Measurements from ENCODE around the gene ZFAND2A. TPM values are rescaled to one million over a fixed set of nuclear protein-coding genes. Genes with fewer than 3 reads are reported as not detected.

Gene ZFAND2A
- total RNA-seq, 1 experiment from 2014 or later, result 51.2 TPM

- intact Hi-C loops (cut with micrococcal nuclease; ENCODE audit: unreplicated experiment), result loop anchor here (5.0 kb wide), 2 partner anchors 50 to 320 kb away; partner anchors contain the start of genes GPER1 and MICALL2
- H3K36me3 ChIP-seq (ENCODE audit: low read depth), result no peaks in the 10 kb centered on the region
- H3K4me3 ChIP-seq, result peak overlapping the region; percentile 74
- H3K4me1 ChIP-seq (replicated peaks; ENCODE audit: insufficient read depth), result peaks cover 19% of the 10 kb centered on the region
- DNase-seq, result no peak
- peak overlapping the region; percentile 92 for H2AFZ ChIP-seq
- no peaks in the 10 kb centered on the region for H3K9me2 ChIP-seq (ENCODE audit: insufficient read depth)
- H3K9me3 ChIP-seq (ENCODE audit: insufficient read depth, low read depth), result no peaks in the 10 kb centered on the region
- peaks cover 44% of the 10 kb centered on the region for H3K79me2 ChIP-seq (ENCODE audit: low read depth)
- H3F3A ChIP-seq (ENCODE audit: insufficient read depth, low read depth), result peaks cover 27% of the 10 kb centered on the region
- H4K20me1 ChIP-seq (ENCODE audit: insufficient read depth), result peaks cover 19% of the 10 kb centered on the region; the same call in 1 of the 2 replicates
- ChIA-PET CTCF (no interaction called here), POLR2A (ENCODE audit: unreplicated experiment) (interaction anchor here (0.6 kb wide), 1 partner anchor 148 kb away, joined by 4 read pairs; no protein-coding TSS in a partner anchor)
- no peak overlapping the region for H3K27ac ChIP-seq
- TSS peak; percentile 52 for BruUV-seq (replicated peaks)
- H3K4me2 ChIP-seq, result peak overlapping the region; percentile 98
- no peaks in the 10 kb centered on the region for H3K27me3 ChIP-seq (ENCODE audit: insufficient read depth, low read depth)
- TF ChIP-seq EZH2 (IDR thresholded peaks at IDR 0.05; ENCODE audit: low read depth), result no peak
- TF ChIP-seq CTCF (conservative IDR thresholded peaks at IDR 0.05), result no peak
These were observed 23.0 kb downstream of the ZFAND2A start for GRCh38 chr7:1136841-1137516.

- no peaks in the 10 kb centered on the region for H3K9me2 ChIP-seq (ENCODE audit: insufficient read depth)
- peaks cover 22% of the 10 kb centered on the region for H4K20me1 ChIP-seq (ENCODE audit: insufficient read depth)
- DNase-seq, result no peak
- intact Hi-C loops (cut with micrococcal nuclease; ENCODE audit: unreplicated experiment), result loop anchor here (5.0 kb wide), 2 partner anchors 48 to 322 kb away; partner anchors contain the start of genes GPER1 and MICALL2
- no peaks in the 10 kb centered on the region for H3K9me3 ChIP-seq (ENCODE audit: insufficient read depth, low read depth)
- H3K4me3 ChIP-seq, result no peak overlapping the region
- peaks cover 27% of the 10 kb centered on the region for H3F3A ChIP-seq (ENCODE audit: insufficient read depth, low read depth)
- POLR2A ChIA-PET (ENCODE audit: unreplicated experiment), result no interaction called here
- H3K27ac ChIP-seq, result no peak overlapping the region
- H3K36me3 ChIP-seq (ENCODE audit: low read depth), result no peaks in the 10 kb centered on the region
- H3K4me2 ChIP-seq, result no peak overlapping the region
- H3K4me1 ChIP-seq (replicated peaks; ENCODE audit: insufficient read depth), result peaks cover 19% of the 10 kb centered on the region
- CTCF ChIA-PET, result no interaction called here
- H2AFZ ChIP-seq, result no peak overlapping the region
- TF ChIP-seq EZH2 (IDR thresholded peaks at IDR 0.05; ENCODE audit: low read depth) (no peak), CTCF (conservative IDR thresholded peaks at IDR 0.05) (no peak)
- BruUV-seq (replicated peaks), result no TSS peak
- H3K27me3 ChIP-seq (ENCODE audit: insufficient read depth, low read depth), result no peaks in the 10 kb centered on the region
- peaks cover 59% of the 10 kb centered on the region for H3K79me2 ChIP-seq (ENCODE audit: low read depth)
These were observed 25.0 kb downstream of the ZFAND2A start for GRCh38 chr7:1134951-1135350.

- Histone ChIP-seq H3K79me2 (ENCODE audit: low read depth) (peaks cover 54% of the 10 kb centered on the region), H3F3A (ENCODE audit: insufficient read depth, low read depth) (peaks cover 4% of the 10 kb centered on the region; the same call in 1 of the 2 replicates), H3K4me1 (replicated peaks; ENCODE audit: insufficient read depth) (peaks cover 2% of the 10 kb centered on the region), H3K4me2 (no peak overlapping the region), H4K20me1 (ENCODE audit: insufficient read depth) (peaks cover 22% of the 10 kb centered on the region), H3K27me3 (ENCODE audit: insufficient read depth, low read depth) (no peaks in the 10 kb centered on the region), H3K27ac (no peak overlapping the region), H3K9me3 (ENCODE audit: insufficient read depth, low read depth) (no peaks in the 10 kb centered on the region), H3K9me2 (ENCODE audit: insufficient read depth) (no peaks in the 10 kb centered on the region), H3K36me3 (ENCODE audit: low read depth) (peaks cover 12% of the 10 kb centered on the region), H3K4me3 (no peak overlapping the region), H2AFZ (no peak overlapping the region)
- no peak for DNase-seq
- ChIA-PET CTCF (interaction anchor here (0.7 kb wide), 1 partner anchor 248 kb away, joined by 17 read pairs; no protein-coding TSS in a partner anchor), POLR2A (ENCODE audit: unreplicated experiment) (no interaction called here)
- TF ChIP-seq CTCF (conservative IDR thresholded peaks at IDR 0.05) (no peak), EZH2 (IDR thresholded peaks at IDR 0.05; ENCODE audit: low read depth) (no peak)
- intact Hi-C loops (cut with micrococcal nuclease; ENCODE audit: unreplicated experiment), result no loop called here
- BruUV-seq (replicated peaks), result no TSS peak
These were observed 28.3 kb downstream of the ZFAND2A start for GRCh38 chr7:1131471-1132265.

All from PC-9 (cell line).